K562 (cell line): ENCODE data around the gene RNASE3. TPM values are rescaled to one million over a fixed set of nuclear protein-coding genes. Genes with fewer than 3 reads are reported as not detected.

Source experiments
- ATAC-seq: fragments of 200-7000 bp; cut with Tn5 transposase; 3 replicates; pipeline ENCODE4 v1.9.1; 2020; ENCODE audit warnings: moderate library complexity
- BruUV-seq: library from RNA; stranded (reverse); fragments of 400-500 nt; replicated peaks from 2 replicates; lab custom pipeline; 2021; lab: Mats Ljungman, UMichigan
- CTCF ChIA-PET: fragments of 300-600 bp; formaldehyde crosslinking; extraction: SDS; loops from one replicate; lab custom pipeline; 2021; ENCODE audit warnings: low intra/inter-chr PET ratio; lab: Yijun Ruan, JAX
- POLR2A ChIA-PET: fragments of 300-600, 350-650 bp; sonication (Branson Sonifier 250); formaldehyde crosslinking; extraction: SDS; loops from one replicate; lab custom pipeline; 2021; ENCODE audit warnings: antibody characterized with exemption, inconsistent platforms; lab: Yijun Ruan, JAX
- DNase-seq, 4 experiments: peaks; one replicate each; pipeline versions ENCODE4 v3.0.0 to v3.0.0-alpha.2; 2011 to 2018; ENCODE audit warnings: low spot score in 3 of 4, mixed read lengths in 3 of 4; ENCODE audit errors: extremely low read depth in 1 of 4
- FAIRE-seq: peaks from 2 replicates; lab custom pipeline; 2011; peaks lifted over from hg19 to GRCh38; lab: Jason Lieb, UNC
- H2AFZ ChIP-seq: 2 replicates; pipeline ENCODE4 v1.6.0; 2011; ENCODE audit warnings: low read depth, low read length, control low read depth, inconsistent platforms
- H3K27ac ChIP-seq: fragments of 200-600 bp; 3 replicates; pipeline ENCODE4 v1.8.0; 2011; ENCODE audit warnings: low read depth, mild to moderate bottlenecking, control low read depth, inconsistent platforms, low read length, moderate library complexity, mixed read lengths; ENCODE audit errors: extremely low read depth
- H3K27me3 ChIP-seq, 2 experiments: fragments of 300-600 bp in 1 of 2; 2 replicates in 1 of 2; 3 replicates in 1 of 2; pipeline versions ENCODE4 v1.6.0 to v1.8.0; 2011; ENCODE audit warnings: inconsistent platforms in 2 of 2, low read length in 2 of 2, mild to moderate bottlenecking in 1 of 2, mixed read lengths in 1 of 2, moderate library complexity in 1 of 2; ENCODE audit not compliant: control insufficient read depth in 2 of 2, insufficient read depth in 2 of 2
- H3K36me3 ChIP-seq: fragments of 300-600 bp; 3 replicates; pipeline ENCODE4 v1.8.0; 2011; ENCODE audit warnings: mild to moderate bottlenecking, low read length, inconsistent platforms; ENCODE audit not compliant: control insufficient read depth, insufficient read depth
- H3K4me1 ChIP-seq, 2 experiments: fragments of 200-600 bp in 1 of 2; replicated peaks in 1 of 2; 2 replicates in 1 of 2; 3 replicates in 1 of 2; pipeline versions ENCODE4 v1.5.1 to v1.8.0; 2011; ENCODE audit warnings: inconsistent platforms in 2 of 2, low read length in 2 of 2, mild to moderate bottlenecking in 1 of 2, mixed read lengths in 1 of 2, moderate library complexity in 1 of 2; ENCODE audit not compliant: control insufficient read depth in 2 of 2, insufficient read depth in 2 of 2
- H3K4me2 ChIP-seq: 2 replicates; pipeline ENCODE4 v1.6.1; 2011; ENCODE audit warnings: low read length, control low read depth, inconsistent platforms, mixed read lengths; ENCODE audit not compliant: insufficient read depth
- H3K4me3 ChIP-seq: fragments of 200-600 bp; sonication (generic), shearing (Covaris generic); 2 replicates; pipeline ENCODE4 v1.5.1; 2016; ENCODE audit warnings: control low read depth, inconsistent platforms
- H3K79me2 ChIP-seq: fragments of 200-600 bp; 3 replicates; pipeline ENCODE4 v1.8.0; 2011; ENCODE audit warnings: low read length, inconsistent platforms; ENCODE audit not compliant: control insufficient read depth, insufficient read depth
- H3K9ac ChIP-seq, 2 experiments: 2 replicates each; pipeline versions ENCODE4 v1.6.0 to v1.6.1; 2011; ENCODE audit warnings: low read depth in 2 of 2, low read length in 2 of 2, control low read depth in 1 of 2, inconsistent platforms in 1 of 2, mild to moderate bottlenecking in 1 of 2, mixed read lengths in 1 of 2; ENCODE audit not compliant: insufficient read depth in 1 of 2
- H3K9me1 ChIP-seq: one replicate; pipeline ENCODE4 v1.6.0; 2011; ENCODE audit warnings: inconsistent platforms, mild to moderate bottlenecking, low read length, moderate library complexity; ENCODE audit not compliant: control insufficient read depth, insufficient read depth
- H3K9me3 ChIP-seq: replicated peaks from 2 replicates; pipeline ENCODE4 v1.5.1; 2011; ENCODE audit warnings: low read depth, low read length, inconsistent platforms; ENCODE audit not compliant: control insufficient read depth, insufficient read depth
- H4K20me1 ChIP-seq: replicated peaks from 2 replicates; pipeline ENCODE4 v1.6.1; 2011; ENCODE audit warnings: low read length, inconsistent platforms, mixed read lengths; ENCODE audit not compliant: control insufficient read depth, insufficient read depth
- ASH1L ChIP-seq: fragments of 450-650 bp; IDR thresholded peaks from 2 replicates; pipeline ENCODE4 v1.6.1; 2018; ENCODE audit warnings: borderline replicate concordance, mild to moderate bottlenecking, low read depth; ENCODE audit not compliant: partially characterized antibody
- EZH2 ChIP-seq: IDR thresholded peaks from 2 replicates; pipeline ENCODE4 v1.6.1; 2012; ENCODE audit warnings: low read depth, mild to moderate bottlenecking, inconsistent platforms, low read length, borderline replicate concordance
- NRF1 ChIP-seq, 2 experiments: fragments of 450-650 bp; IDR thresholded peaks in 1 of 2; conservative IDR thresholded peaks in 1 of 2; 2 replicates each; pipeline ENCODE4 v1.6.1; 2014; ENCODE audit warnings: mild to moderate bottlenecking in 2 of 2
- RAD51 ChIP-seq: fragments of 450-650 bp; IDR thresholded peaks from 2 replicates; pipeline ENCODE4 v1.7.1; 2016; ENCODE audit warnings: low read depth, mild to moderate bottlenecking, borderline replicate concordance
- ZEB2 ChIP-seq: fragments of 450-650 bp; IDR thresholded peaks from 2 replicates; pipeline ENCODE4 v1.6.1; 2016
- WGBS: fragments of 100-300 bp; shearing (Covaris generic); methylation state at CpG from one replicate; pipeline ENCODE4 v1.1.6; 2016; ENCODE audit warnings: low coverage, mixed read lengths; ENCODE audit not compliant: insufficient coverage; ENCODE audit errors: missing lambda C conversion rate; 5-methylcytosine and 5-hydroxymethylcytosine counted together
- in situ Hi-C: fragments of 300-500 bp; cut with MboI; formaldehyde crosslinking; loops from 4 replicates; pipeline ENCODE4 v1.15.0; 2018; ENCODE audit warnings: inconsistent platforms, mixed read lengths
- intact Hi-C: fragments of 100-400 bp; cut with micrococcal nuclease; formaldehyde crosslinking; loops from 2 replicates; pipeline ENCODE4 v1.14.2; 2022
- polyA plus RNA-seq, 8 experiments: library from polyadenylated mRNA; depleted of rRNA in 4 of 8; stranded (reverse) in 5 of 8; unstranded in 3 of 8; fragments of >200 nt; fragmentation: Nextera tagmentation in 2 of 8; fragmentation: Illumina TruSeq in 1 of 8; extraction: Ambion mirVana in 2 of 8; extraction: Trizol in 1 of 8; gene quantifications; 2 replicates each; pipeline versions ENCODE4 v1.2.1 to v1.2.3, GENCODE V29; 2011 to 2014; ENCODE audit warnings: inconsistent platforms in 1 of 8, missing spikeins in 1 of 8
- total RNA-seq, 7 experiments: library from RNA; depleted of rRNA in 6 of 7; stranded (reverse); fragments of >200 nt in 6 of 7; fragmentation: Illumina TruSeq in 2 of 7; extraction: Trizol in 2 of 7; gene quantifications; 2 replicates each; pipeline versions ENCODE4 v1.2.1 to v1.2.3, GENCODE V29; 2011 to 2021; ENCODE audit warnings: low replicate concordance in 1 of 7
- TF ChIP-seq, protein P1 (sequence below): fragments of 450-650 bp; formaldehyde crosslinking; IDR thresholded peaks from 2 replicates; pipeline ENCODE4 v1.4.0; 2020; ENCODE audit warnings: mild to moderate bottlenecking, mixed read lengths

Gene RNASE3
- total and polyA plus RNA-seq, 9 of the 15 experiments (the other 6 are each of a cell fraction or from before 2014, with no cell fraction given), result not detected

DNA sequence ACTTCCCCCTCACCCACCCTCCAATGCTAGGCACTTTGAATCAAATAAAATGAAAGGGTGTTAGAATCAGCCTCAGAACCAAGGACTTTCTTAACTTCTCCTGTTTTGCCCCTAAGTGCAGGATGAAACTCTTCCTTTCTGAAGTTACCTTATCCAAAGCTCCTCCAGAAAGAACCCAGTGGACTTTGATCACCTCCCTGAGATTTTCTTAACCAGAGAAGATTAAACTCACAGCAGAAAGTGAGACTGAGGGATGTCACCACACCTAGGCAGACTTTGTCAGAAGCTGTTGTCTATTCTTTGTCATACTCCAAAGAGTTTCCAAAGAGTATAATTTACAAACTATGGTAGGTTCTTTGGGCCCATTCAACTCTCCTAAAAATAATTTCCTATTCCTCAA is 14.2 kb upstream of the RNASE3 start:
- ATAC-seq (no peak), DNase-seq (no peak), FAIRE-seq (no peak)
- H3K9ac ChIP-seq, result no peak overlapping the region
- in situ Hi-C loops, result no loop called here
- H2AFZ ChIP-seq, result no peak overlapping the region
- no peaks in the 10 kb centered on the region for H3K79me2 ChIP-seq
- no peaks in the 10 kb centered on the region for H3K27me3 ChIP-seq
- no peaks in the 10 kb centered on the region for H3K9me1 ChIP-seq
- H3K9me3 ChIP-seq, result no peaks in the 10 kb centered on the region
- no peaks in the 10 kb centered on the region; a peak in 1 of 5 replicates for H3K4me1 ChIP-seq
- POLR2A ChIA-PET, result interaction anchor here (0.5 to 0.7 kb wide), 2 partner anchors 92 to 202 kb away, joined by 3 to 4 read pairs; no protein-coding TSS in a partner anchor
- CTCF ChIA-PET, result no interaction called here
- no peak overlapping the region for H3K27ac ChIP-seq
- H3K4me3 ChIP-seq, result no peak overlapping the region
- no peak overlapping the region for H3K4me2 ChIP-seq
- no TSS peak for BruUV-seq
- no peaks in the 10 kb centered on the region for H3K36me3 ChIP-seq
- H4K20me1 ChIP-seq, result no peaks in the 10 kb centered on the region
- intact Hi-C loops, result no loop called here
- TF ChIP-seq EZH2, result no peak
- no peak for TF ChIP-seq ASH1L
- no peak for TF ChIP-seq ZEB2
- TF ChIP-seq NRF1 (conservative IDR thresholded peaks at IDR 0.05 in 1 of 2, IDR thresholded peaks at IDR 0.05 in 1 of 2), result no peak

DNA sequence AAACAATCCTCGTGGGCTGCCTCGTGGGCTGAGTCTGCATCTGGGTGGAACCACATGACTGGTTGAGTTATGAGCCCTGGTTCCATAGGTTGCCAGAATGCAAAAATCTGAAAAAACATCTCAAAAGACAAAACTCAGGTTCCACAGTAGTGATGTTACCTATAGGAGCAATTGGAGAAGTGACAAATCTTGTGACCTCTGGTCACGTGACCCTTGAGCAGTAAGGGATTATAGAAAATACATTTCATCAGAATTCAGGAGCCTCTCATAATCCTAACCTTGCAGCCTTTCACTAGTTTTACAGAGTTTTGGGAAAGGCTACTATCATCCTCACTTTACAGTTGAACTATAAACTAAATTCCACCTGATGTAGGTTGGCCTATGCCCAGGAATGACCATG is 12.5 kb upstream of the RNASE3 start:
- ATAC-seq, result no peak
- Histone ChIP-seq H3K9me3 (no peaks in the 10 kb centered on the region), H3K4me3 (no peak overlapping the region), H3K36me3 (no peaks in the 10 kb centered on the region)
- intact Hi-C loops, result no loop called here
- in situ Hi-C loops, result no loop called here
- TF ChIP-seq, protein P1, sequence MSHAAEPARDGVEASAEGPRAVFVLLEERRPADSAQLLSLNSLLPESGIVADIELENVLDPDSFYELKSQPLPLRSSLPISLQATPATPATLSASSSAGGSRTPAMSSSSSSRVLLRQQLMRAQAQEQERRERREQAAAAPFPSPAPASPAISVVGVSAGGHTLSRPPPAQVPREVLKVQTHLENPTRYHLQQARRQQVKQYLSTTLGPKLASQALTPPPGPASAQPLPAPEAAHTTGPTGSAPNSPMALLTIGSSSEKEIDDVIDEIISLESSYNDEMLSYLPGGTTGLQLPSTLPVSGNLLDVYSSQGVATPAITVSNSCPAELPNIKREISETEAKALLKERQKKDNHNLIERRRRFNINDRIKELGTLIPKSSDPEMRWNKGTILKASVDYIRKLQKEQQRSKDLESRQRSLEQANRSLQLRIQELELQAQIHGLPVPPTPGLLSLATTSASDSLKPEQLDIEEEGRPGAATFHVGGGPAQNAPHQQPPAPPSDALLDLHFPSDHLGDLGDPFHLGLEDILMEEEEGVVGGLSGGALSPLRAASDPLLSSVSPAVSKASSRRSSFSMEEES (CRISPR knock-in tag), result peak; percentile 78
- peak; percentile 71 for TF ChIP-seq RAD51
- TF ChIP-seq ZEB2, result no peak
- TF ChIP-seq, all 486 proteins: peak for 2
- Histone ChIP-seq H3K9ac (no peak overlapping the region), H3K27me3 (no peaks in the 10 kb centered on the region), H4K20me1 (no peaks in the 10 kb centered on the region), H3K27ac (no peak overlapping the region), H3K9me1 (no peaks in the 10 kb centered on the region), H3K79me2 (no peaks in the 10 kb centered on the region), H3K4me2 (no peak overlapping the region), H2AFZ (no peak overlapping the region), H3K4me1 (no peaks in the 10 kb centered on the region; a peak in 1 of 5 replicates)
- BruUV-seq, result no TSS peak
- WGBS, result 3% methylated on average over 3 of the region's 3 CpGs
- ChIA-PET POLR2A (interaction anchor here (0.6 kb wide), 1 partner anchor 10 kb away, joined by 3 read pairs; no protein-coding TSS in a partner anchor), CTCF (interaction anchor here (0.6 kb wide), 1 partner anchor 180 kb away, joined by 5 read pairs; no protein-coding TSS in a partner anchor)
- DNase-seq, result no peak
- FAIRE-seq, result no peak
